ENCODE results near the gene HRC. TPM values are rescaled to one million over a fixed set of nuclear protein-coding genes. Genes with fewer than 3 reads are reported as not detected.
A peak's percentile ranks its signal among the peaks of the same experiment; 100 is the strongest.

The HRC gene
- 10 to 100 TPM in 1 of 4 donors, 1 to 10 TPM in 2, under 1 TPM in 1; 0.83 to 11.1 (median 4.1) TPM for total RNA-seq

DNA sequence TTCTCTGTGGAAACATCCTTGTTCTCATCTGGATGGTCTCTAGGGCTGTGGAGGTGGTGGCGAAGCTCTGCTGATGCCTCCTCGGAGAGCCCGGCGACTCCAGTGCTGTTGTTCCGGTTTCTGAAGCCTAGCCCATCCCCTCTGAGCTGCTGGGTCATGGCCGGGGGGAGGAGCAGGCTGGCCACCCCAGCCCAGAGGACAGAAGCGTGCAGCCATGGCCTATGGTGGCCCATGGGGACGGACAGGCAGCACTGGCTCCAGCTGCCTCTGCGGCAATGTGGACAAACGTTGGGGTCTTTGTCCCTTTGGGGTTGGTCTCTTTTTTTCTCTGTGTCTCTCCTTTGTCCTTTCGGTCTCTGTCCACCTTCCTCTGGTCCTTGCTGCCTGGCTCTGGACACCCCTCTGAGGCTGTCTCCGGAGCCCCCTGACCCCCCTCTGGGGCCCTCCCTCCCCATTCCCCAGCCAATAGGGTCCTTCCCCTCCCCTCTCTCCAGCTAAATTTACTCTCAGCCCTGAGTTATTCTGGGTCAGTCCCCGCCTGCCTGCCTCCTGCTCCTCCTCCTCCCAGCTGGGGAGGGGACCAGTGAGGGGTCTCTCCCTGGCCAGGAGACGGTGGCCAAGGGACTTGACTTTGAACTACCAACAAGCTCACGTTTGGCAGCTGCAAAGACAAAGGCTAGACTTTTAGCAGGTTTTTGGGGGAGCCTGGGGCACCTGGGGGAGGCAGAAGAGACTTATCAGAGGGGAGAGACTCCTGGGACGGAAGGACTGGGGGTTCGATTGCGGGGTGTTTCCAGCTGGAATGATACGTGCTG is at the start of gene HRC:
TSS of gene HRC (minus strand) at position 392 of the 815 bp plus-strand sequence. CDS start at position 233, 159 bp downstream.
- no peaks in the 10 kb centered on the region for H3K9me3 ChIP-seq
- intact Hi-C loops (cut with DNase I), result no loop called here
- H3K4me3 ChIP-seq, result peak within 1 kb of the TSS in 1 of 4 donors; percentile 20
- H3K36me3 ChIP-seq, result no peaks in the 10 kb centered on the region
- peaks cover 33 to 51% (median 45%) of the 10 kb centered on the region in 4 donors for H3K4me1 ChIP-seq
- TF ChIP-seq POLR2A (IDR thresholded peaks at IDR 0.05; ENCODE audit: low read depth) (peak; percentile 55), POLR2AphosphoS5 (IDR thresholded peaks at IDR 0.05) (peak in 1 of 2 donors; percentile 11), CTCF (IDR thresholded peaks at IDR 0.05) (no peak), EP300 (IDR thresholded peaks at IDR 0.05) (no peak)
- peak within 1 kb of the TSS; percentile 13 to 38 (median 28) for H3K27ac ChIP-seq (replicated peaks in 1 of 4)
- WGBS, result 68% methylated on average over 19 of the region's 19 CpGs
- no peak for DNase-seq (ENCODE audit: extremely low spot score)
- no peaks in the 10 kb centered on the region for H3K27me3 ChIP-seq

- H3K36me3 ChIP-seq, result peaks cover 45 to 87% (median 73%) of the 10 kb centered on the region in 4 donors
- no peaks in the 10 kb centered on the region for H3K9me3 ChIP-seq
- H3K4me3 ChIP-seq, result no peak overlapping the region
- TF ChIP-seq POLR2A (IDR thresholded peaks at IDR 0.05; ENCODE audit: low read depth), result no peak
- TF ChIP-seq POLR2AphosphoS5 (IDR thresholded peaks at IDR 0.05), result no peak
- H3K27me3 ChIP-seq, result no peaks in the 10 kb centered on the region
- intact Hi-C loops (cut with DNase I), result no loop called here
- 90% methylated on average over 7 of the region's 7 CpGs for WGBS
- no peak overlapping the region for H3K27ac ChIP-seq (replicated peaks in 1 of 4)
- peaks cover 0 to 16% (median 12%) of the 10 kb centered on the region in 4 donors for H3K4me1 ChIP-seq
- DNase-seq (ENCODE audit: extremely low spot score), result no peak
Observed at GRCh38 chr19:49201042-49201441, 45.8 kb upstream of the HRC start.

DNA sequence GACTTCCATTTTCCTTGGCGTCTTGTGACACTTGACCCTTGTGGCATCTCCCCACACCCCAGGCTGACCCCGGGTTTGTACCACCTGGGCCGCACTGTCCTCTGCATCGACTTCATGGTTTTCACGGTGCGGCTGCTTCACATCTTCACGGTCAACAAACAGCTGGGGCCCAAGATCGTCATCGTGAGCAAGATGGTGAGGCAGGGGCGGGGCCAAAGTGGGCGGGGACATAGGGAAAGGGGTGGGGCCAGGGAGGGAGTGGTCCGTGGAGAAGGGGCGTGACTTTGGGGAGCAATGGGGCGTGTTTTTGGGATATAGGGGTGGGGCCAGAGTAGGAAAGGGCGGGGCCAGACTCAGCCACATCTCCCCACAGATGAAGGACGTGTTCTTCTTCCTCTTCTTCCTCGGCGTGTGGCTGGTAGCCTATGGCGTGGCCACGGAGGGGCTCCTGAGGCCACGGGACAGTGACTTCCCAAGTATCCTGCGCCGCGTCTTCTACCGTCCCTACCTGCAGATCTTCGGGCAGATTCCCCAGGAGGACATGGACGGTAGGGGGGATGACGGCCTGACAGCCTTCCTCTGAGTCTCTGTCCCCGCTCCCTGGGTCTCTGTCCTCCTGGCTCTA is 45.2 kb upstream of the HRC start:
- no peak for DNase-seq (ENCODE audit: extremely low spot score)
- Histone ChIP-seq H3K36me3 (peaks cover 42 to 87% (median 69%) of the 10 kb centered on the region in 4 donors), H3K4me3 (no peak overlapping the region), H3K27ac (replicated peaks in 1 of 4) (no peak overlapping the region), H3K4me1 (peaks cover 0 to 17% (median 12%) of the 10 kb centered on the region in 4 donors), H3K27me3 (no peaks in the 10 kb centered on the region), H3K9me3 (no peaks in the 10 kb centered on the region)
- WGBS, result 91% methylated on average over 28 of the region's 29 CpGs
- intact Hi-C loops (cut with DNase I), result no loop called here
- TF ChIP-seq POLR2A (IDR thresholded peaks at IDR 0.05; ENCODE audit: low read depth), result no peak
- no peak for TF ChIP-seq CTCF (IDR thresholded peaks at IDR 0.05)
- no peak for TF ChIP-seq POLR2AphosphoS5 (IDR thresholded peaks at IDR 0.05)
- no peak for TF ChIP-seq EP300 (IDR thresholded peaks at IDR 0.05)

- intact Hi-C loops (cut with DNase I), result loop anchor here (5.0 kb wide), 2 partner anchors 44 to 99 kb away; no protein-coding TSS in a partner anchor
- Histone ChIP-seq H3K27ac (replicated peaks in 1 of 4) (peak overlapping the region; percentile 47 to 69 (median 56)), H3K36me3 (peaks cover 30 to 86% (median 64%) of the 10 kb centered on the region in 4 donors), H3K9me3 (no peaks in the 10 kb centered on the region), H3K4me3 (peak overlapping the region in 3 of 4 donors; percentile 25 to 34 (median 33)), H3K4me1 (peaks cover 0 to 17% (median 12%) of the 10 kb centered on the region in 4 donors), H3K27me3 (no peaks in the 10 kb centered on the region)
- no peak for TF ChIP-seq CTCF (IDR thresholded peaks at IDR 0.05)
- no peak for TF ChIP-seq POLR2AphosphoS5 (IDR thresholded peaks at IDR 0.05)
- no peak for TF ChIP-seq EP300 (IDR thresholded peaks at IDR 0.05)
- TF ChIP-seq POLR2A (IDR thresholded peaks at IDR 0.05; ENCODE audit: low read depth), result no peak
- WGBS, result 64% methylated on average over 6 of the region's 40 CpGs
- no peak for DNase-seq (ENCODE audit: extremely low spot score)
Observed at GRCh38 chr19:49196527-49197240, 41.5 kb upstream of the HRC start.
